Cardiac muscle cell (in vitro differentiated cells and primary cell): Measurements from ENCODE around the gene NCCRP1. TPM values are rescaled to one million over a fixed set of nuclear protein-coding genes. Genes with fewer than 3 reads are reported as not detected.

ENCODE experiments used
- DNase-seq, 2 donors: peaks; one replicate each; pipeline versions ENCODE4 v3.0.0 to v3.0.0-alpha.2; 2010 to 2017; ENCODE audit warnings: low read depth in 1 of 2, low spot score in 1 of 2
- H3K27ac ChIP-seq: fragments of 200-600 bp; sonication (generic); 2 replicates; pipeline ENCODE4 v1.5.1; 2016
- H3K27me3 ChIP-seq: fragments of 200-600 bp; sonication (generic); 2 replicates; pipeline ENCODE4 v1.6.0; 2016; ENCODE audit warnings: control low read depth
- H3K36me3 ChIP-seq: fragments of 200-600 bp; sonication (generic); 2 replicates; pipeline ENCODE4 v1.5.1; 2016; ENCODE audit warnings: control low read depth
- H3K4me1 ChIP-seq: fragments of 200-600 bp; sonication (generic); 2 replicates; pipeline ENCODE4 v1.8.1; 2017; ENCODE audit warnings: low read depth, mild to moderate bottlenecking, mixed run types
- H3K4me3 ChIP-seq: fragments of 200-600 bp; sonication (generic); 2 replicates; pipeline ENCODE4 v1.5.1; 2016; ENCODE audit warnings: mild to moderate bottlenecking
- H3K9me3 ChIP-seq: fragments of 200-600 bp; sonication (generic); 2 replicates; pipeline ENCODE4 v1.5.1; 2017; ENCODE audit warnings: low read depth, mild to moderate bottlenecking, control low read depth
- CTCF ChIP-seq: IDR thresholded peaks from 2 replicates; pipeline ENCODE4 v1.5.1; 2012; ENCODE audit warnings: low read depth, mild to moderate bottlenecking, low read length
- polyA plus RNA-seq: library from polyadenylated mRNA; unstranded; fragments of >200 nt; fragmentation: Nextera tagmentation; extraction: Ambion mirVana; gene quantifications from 2 replicates; pipeline ENCODE4 v1.2.1, GENCODE V29; 2016
- total RNA-seq: library from RNA; depleted of rRNA; stranded (reverse); fragments of >200 nt; gene quantifications from 2 replicates; pipeline ENCODE4 v1.2.3, GENCODE V29; 2016

The NCCRP1 gene
- total and polyA plus RNA-seq, 2 experiments from 2014 or later: 10.0 to 16.1 TPM

GRCh38 chr19:39206122-39206521, 9.4 kb downstream of the NCCRP1 start:
- H3K4me1 ChIP-seq: no peaks in the 10 kb centered on the region
- no peaks in the 10 kb centered on the region for H3K36me3 ChIP-seq
- H3K4me3 ChIP-seq: no peak overlapping the region
- no peaks in the 10 kb centered on the region for H3K9me3 ChIP-seq
- DNase-seq: no peak
- TF ChIP-seq CTCF: no peak
- no peaks in the 10 kb centered on the region for H3K27me3 ChIP-seq
- no peak overlapping the region for H3K27ac ChIP-seq

- H3K36me3 ChIP-seq: no peaks in the 10 kb centered on the region
- no peaks in the 10 kb centered on the region for H3K27me3 ChIP-seq
- H3K4me1 ChIP-seq: no peaks in the 10 kb centered on the region
- no peak overlapping the region for H3K4me3 ChIP-seq
- H3K27ac ChIP-seq: no peak overlapping the region
- no peak for TF ChIP-seq CTCF
- no peaks in the 10 kb centered on the region for H3K9me3 ChIP-seq
- no peak for DNase-seq
These were observed 10.6 kb downstream of the NCCRP1 start for GRCh38 chr19:39207293-39207836.

DNA sequence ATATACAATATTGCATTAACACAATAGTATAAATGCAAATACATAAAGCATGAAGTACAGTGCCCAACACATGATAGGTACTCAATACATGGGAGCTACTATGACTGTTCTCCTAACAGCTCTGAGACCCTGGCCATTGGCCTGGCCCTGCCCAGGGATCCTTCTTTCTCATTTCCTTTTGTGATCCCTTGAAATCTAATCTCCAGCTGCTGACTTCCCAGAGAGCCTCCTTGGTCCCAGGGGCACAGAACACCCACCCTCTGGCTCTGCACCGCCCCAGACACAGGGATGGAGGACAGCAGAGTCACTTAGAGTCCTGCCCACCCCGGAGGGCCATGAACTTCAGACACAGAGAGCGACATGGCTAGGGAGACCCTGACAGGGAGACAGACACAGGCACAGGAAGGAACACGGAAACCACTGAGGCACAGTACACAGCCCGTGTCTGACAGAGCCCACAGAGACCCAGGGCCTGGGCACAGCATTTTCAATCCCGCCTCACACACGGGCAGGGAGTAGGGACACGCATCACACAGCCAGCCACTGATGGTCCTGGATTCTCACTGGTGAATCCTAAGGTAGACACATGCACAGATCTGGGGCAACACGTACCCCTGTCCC, 11.5 kb downstream of the NCCRP1 start:
- no peak overlapping the region for H3K4me3 ChIP-seq
- no peak overlapping the region for H3K27ac ChIP-seq
- no peaks in the 10 kb centered on the region for H3K9me3 ChIP-seq
- no peaks in the 10 kb centered on the region for H3K27me3 ChIP-seq
- TF ChIP-seq CTCF: no peak
- no peaks in the 10 kb centered on the region for H3K36me3 ChIP-seq
- no peaks in the 10 kb centered on the region for H3K4me1 ChIP-seq
- no peak for DNase-seq

DNA sequence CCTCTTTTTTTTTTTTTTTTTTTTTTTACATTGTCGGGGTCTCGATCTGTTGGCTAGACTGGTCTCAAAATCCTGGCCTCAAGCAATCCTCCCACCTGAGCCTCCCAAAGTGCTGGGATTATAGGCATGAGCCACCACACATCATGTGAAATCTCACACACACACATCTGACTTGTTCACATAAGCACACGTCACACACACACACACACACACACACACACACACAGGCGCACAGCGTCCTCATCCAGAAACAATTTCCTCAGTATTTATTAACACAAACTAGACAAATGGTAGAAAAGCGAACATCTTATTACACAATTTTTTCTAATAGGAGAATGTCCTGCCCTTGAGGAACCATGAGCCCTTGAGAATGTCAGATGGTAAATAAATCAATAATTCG, 12.4 kb downstream of the NCCRP1 start:
- no peaks in the 10 kb centered on the region for H3K9me3 ChIP-seq
- no peak overlapping the region for H3K4me3 ChIP-seq
- H3K4me1 ChIP-seq: no peaks in the 10 kb centered on the region
- TF ChIP-seq CTCF: no peak
- H3K27ac ChIP-seq: no peak overlapping the region
- no peaks in the 10 kb centered on the region for H3K36me3 ChIP-seq
- H3K27me3 ChIP-seq: no peaks in the 10 kb centered on the region
- DNase-seq: no peak

DNA sequence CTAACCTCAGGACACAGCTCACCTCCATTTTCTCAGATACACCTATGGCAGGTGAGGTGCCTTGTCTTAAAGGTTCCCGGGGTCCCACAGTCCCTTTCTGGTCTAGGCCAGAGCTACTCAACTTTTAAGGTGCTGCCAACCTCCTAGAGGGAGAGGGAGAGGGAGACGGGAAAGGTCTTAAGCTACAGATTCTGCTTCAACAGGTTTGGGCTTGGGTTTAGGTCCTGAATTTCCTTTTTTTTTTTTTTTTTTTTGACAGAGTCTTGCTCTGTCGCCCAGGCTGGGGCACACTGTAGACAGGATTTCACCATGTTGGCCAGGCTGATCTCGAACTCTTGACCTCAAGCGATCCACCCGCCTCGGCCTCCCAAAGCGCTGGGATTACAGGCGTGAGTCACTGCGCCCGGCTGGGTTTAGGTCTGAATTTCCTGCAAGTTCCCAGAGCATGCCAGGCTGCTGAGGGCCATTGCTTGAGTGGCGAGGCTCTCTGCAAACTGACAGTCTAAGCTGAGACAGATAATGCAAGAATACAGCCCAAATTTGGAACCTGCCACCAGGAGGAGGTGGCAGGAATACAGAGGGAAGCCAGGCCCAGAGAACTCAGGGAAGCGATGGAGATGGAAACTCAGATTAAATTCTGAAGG, 15.1 kb downstream of the NCCRP1 start:
- Histone ChIP-seq H3K9me3 (no peaks in the 10 kb centered on the region), H3K27me3 (no peaks in the 10 kb centered on the region), H3K4me3 (no peak overlapping the region), H3K27ac (no peak overlapping the region), H3K4me1 (no peaks in the 10 kb centered on the region), H3K36me3 (no peaks in the 10 kb centered on the region)
- no peak for TF ChIP-seq CTCF
- peak in 1 of 2 donors; percentile 13 for DNase-seq
